Measurements from ENCODE around the gene CEP83. TPM values are rescaled to one million over a fixed set of nuclear protein-coding genes. Genes with fewer than 3 reads are reported as not detected.

The CEP83 gene
- total and polyA plus RNA-seq, 8 donors: 2.6 to 44.4 (median 15.8) TPM

DNA sequence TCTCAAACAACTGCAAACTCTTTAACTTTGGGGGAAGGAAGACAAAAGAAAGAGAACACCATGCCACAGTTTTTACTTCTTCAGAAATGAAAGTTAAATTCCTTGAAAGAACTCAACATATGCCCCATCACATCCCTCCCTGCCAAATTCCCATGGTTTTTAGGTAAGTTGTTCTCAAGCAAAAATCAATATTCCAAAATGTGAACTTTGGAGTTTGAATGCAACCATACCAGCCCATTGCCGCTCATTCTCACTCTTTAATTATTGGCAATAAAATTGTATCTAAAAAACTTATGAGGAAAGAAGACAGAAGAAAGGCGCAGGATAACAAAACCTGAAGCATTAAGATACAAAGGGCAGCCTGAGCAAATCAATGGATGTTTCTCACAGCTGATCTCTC, 31.8 kb upstream of the CEP83 start:
- no peak overlapping the region for H3K27ac ChIP-seq
- intact Hi-C loops (cut with DNase I; ENCODE audit: low total_unique reads): no loop called here
- H3K4me3 ChIP-seq: no peak overlapping the region
- TF ChIP-seq CTCF (IDR thresholded peaks at IDR 0.05): no peak
- no peak for TF ChIP-seq POLR2A (IDR thresholded peaks at IDR 0.05)
- no peak for TF ChIP-seq POLR2AphosphoS5 (IDR thresholded peaks at IDR 0.05)
- no peak for TF ChIP-seq EP300 (IDR thresholded peaks at IDR 0.05)
- WGBS, 5 donors: 85 to 97% (median 94%) methylated on average over 2 of the region's 2 CpGs
- H3K27me3 ChIP-seq: no peaks in the 10 kb centered on the region
- H3K4me1 ChIP-seq: peaks cover 0 to 3% (median 0%) of the 10 kb centered on the region in 4 donors
- DNase-seq: no peak
- no peaks in the 10 kb centered on the region for H3K9me3 ChIP-seq
- H3K36me3 ChIP-seq: no peaks in the 10 kb centered on the region

GRCh38 chr12:94488463-94488862, 28.8 kb upstream of the CEP83 start:
- WGBS, 5 donors: 28 to 40% (median 34%) methylated on average over 2 of the region's 2 CpGs
- Histone ChIP-seq H3K4me3 (no peak overlapping the region), H3K27ac (no peak overlapping the region), H3K9me3 (no peaks in the 10 kb centered on the region), H3K36me3 (no peaks in the 10 kb centered on the region), H3K27me3 (no peaks in the 10 kb centered on the region), H3K4me1 (no peaks in the 10 kb centered on the region)
- peak in 1 of 2 donors; percentile 40 for DNase-seq
- intact Hi-C loops (cut with DNase I; ENCODE audit: low total_unique reads): no loop called here
- TF ChIP-seq CTCF (IDR thresholded peaks at IDR 0.05) (no peak), EP300 (IDR thresholded peaks at IDR 0.05) (no peak), POLR2A (IDR thresholded peaks at IDR 0.05) (no peak), POLR2AphosphoS5 (IDR thresholded peaks at IDR 0.05) (no peak)

DNA sequence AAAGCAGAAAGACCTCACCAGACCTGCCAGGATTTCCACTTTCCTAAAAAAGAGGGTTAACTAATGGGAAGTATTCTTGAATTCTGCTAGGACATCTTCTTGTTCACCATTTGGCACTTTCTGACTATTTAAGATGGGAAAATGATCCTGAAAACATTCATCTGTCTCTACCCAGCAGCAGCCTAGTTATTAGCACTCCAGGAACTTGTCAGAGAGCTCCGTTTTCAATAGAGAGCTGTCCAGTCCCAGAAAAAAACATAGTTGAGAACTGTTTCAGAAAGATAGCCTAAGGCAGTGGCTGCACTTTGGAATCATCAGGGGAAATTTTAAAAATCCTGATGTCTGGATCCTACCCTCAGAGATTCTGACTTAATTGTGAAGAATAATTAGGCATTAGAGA, 22.1 kb upstream of the CEP83 start:
- no peak for DNase-seq
- 18 to 40% (median 30%) methylated on average over 1 of the region's 1 CpG for WGBS, 5 donors
- no peaks in the 10 kb centered on the region for H3K4me1 ChIP-seq
- H3K9me3 ChIP-seq: no peaks in the 10 kb centered on the region
- H3K27ac ChIP-seq: no peak overlapping the region
- H3K27me3 ChIP-seq: no peaks in the 10 kb centered on the region
- no peak overlapping the region for H3K4me3 ChIP-seq
- intact Hi-C loops (cut with DNase I; ENCODE audit: low total_unique reads): no loop called here
- H3K36me3 ChIP-seq: no peaks in the 10 kb centered on the region
- TF ChIP-seq POLR2AphosphoS5 (IDR thresholded peaks at IDR 0.05) (no peak), CTCF (IDR thresholded peaks at IDR 0.05) (no peak), EP300 (IDR thresholded peaks at IDR 0.05) (no peak)

DNA sequence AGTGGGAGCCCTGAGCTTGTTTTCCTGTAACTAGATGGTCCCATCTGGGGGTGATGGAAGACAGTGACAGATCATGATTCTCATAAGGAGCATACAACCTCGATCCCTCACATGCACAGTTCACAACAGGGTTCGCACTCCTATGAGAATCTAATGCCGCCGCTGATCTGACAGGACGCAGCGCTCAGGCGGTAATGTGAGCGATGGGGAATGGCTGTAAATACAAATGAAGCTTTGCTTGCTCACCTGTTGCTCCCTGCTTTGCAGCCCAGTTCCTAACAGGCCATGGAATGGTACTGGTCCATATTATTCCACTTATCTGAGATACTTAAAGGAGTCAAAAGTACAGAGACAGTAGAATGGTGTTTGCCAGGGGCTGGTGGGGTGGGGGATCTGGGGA, 9.9 kb upstream of the CEP83 start:
- Histone ChIP-seq H3K27ac (no peak overlapping the region), H3K4me3 (no peak overlapping the region), H3K27me3 (no peaks in the 10 kb centered on the region), H3K4me1 (no peaks in the 10 kb centered on the region), H3K36me3 (no peaks in the 10 kb centered on the region), H3K9me3 (no peaks in the 10 kb centered on the region)
- TF ChIP-seq POLR2A (IDR thresholded peaks at IDR 0.05) (no peak), EP300 (IDR thresholded peaks at IDR 0.05) (no peak), POLR2AphosphoS5 (IDR thresholded peaks at IDR 0.05) (no peak), CTCF (IDR thresholded peaks at IDR 0.05) (no peak)
- WGBS, 5 donors: 93 to 95% (median 95%) methylated on average over 8 of the region's 8 CpGs
- DNase-seq: no peak
- intact Hi-C loops (cut with DNase I; ENCODE audit: low total_unique reads): no loop called here

Measured in stomach (tissue), 9 donors.